Duodenal mucosa (tissue), 2 donors: ENCODE results near the gene GLUD1.
"Not testable (repeated sequence)": the region's sequence is repeated elsewhere in the genome, so short reads cannot be mapped to it uniquely, and the experiment has no call there.

Experiments
- H3K27ac ChIP-seq: one replicate; pipeline ENCODE4 v1.7.0; 2013; ENCODE audit warnings: low read depth, low read length
- H3K27me3 ChIP-seq, 2 donors: one replicate each; pipeline ENCODE4 v1.7.0; 2013; ENCODE audit warnings: low read length in 2 of 2, control low read depth in 1 of 2; ENCODE audit not compliant: insufficient read depth in 2 of 2, control insufficient read depth in 1 of 2
- H3K36me3 ChIP-seq, 2 donors: one replicate each; pipeline ENCODE4 v1.7.0; 2013; ENCODE audit warnings: low read length in 2 of 2, control low read depth in 1 of 2; ENCODE audit not compliant: insufficient read depth in 2 of 2, control insufficient read depth in 1 of 2
- H3K4me1 ChIP-seq, 2 donors: one replicate each; pipeline ENCODE4 v1.7.0; 2013; ENCODE audit warnings: low read length in 2 of 2, control low read depth in 1 of 2; ENCODE audit not compliant: insufficient read depth in 2 of 2, control insufficient read depth in 1 of 2
- H3K4me3 ChIP-seq, 2 donors: one replicate each; pipeline ENCODE4 v1.7.0; 2013; ENCODE audit warnings: low read length in 2 of 2, low read depth in 1 of 2
- H3K9ac ChIP-seq, 2 donors: one replicate each; pipeline ENCODE4 v1.7.0; 2013; ENCODE audit warnings: low read length in 2 of 2, low read depth in 1 of 2
- H3K9me3 ChIP-seq, 2 donors: one replicate each; pipeline ENCODE4 v1.7.0; 2013; ENCODE audit warnings: low read length in 2 of 2, control low read depth in 1 of 2; ENCODE audit not compliant: control insufficient read depth in 1 of 2

The GLUD1 gene

GRCh38 chr10:87094373-87095235 is at the start of gene GLUD1, which contains the start of gene SHLD2:
Gene GLUD1 (minus strand): TSS chr10:87094843. CDS start chr10:87094769, 74 bp downstream.
Gene SHLD2 (plus strand): TSS chr10:87095206. CDS start chr10:87151355, 56,149 bp downstream.
- H3K4me1 ChIP-seq: peaks cover 28 to 36% of the 10 kb centered on the region in 2 donors

GRCh38 chr10:87143109-87143418 is 48.4 kb upstream of the GLUD1 start:
- not testable (repeated sequence) for H3K27me3 ChIP-seq, H3K4me1 ChIP-seq, H3K4me3 ChIP-seq, H3K27ac ChIP-seq, H3K36me3 ChIP-seq, H3K9ac ChIP-seq, H3K9me3 ChIP-seq

More at GRCh38 chr10:87094373-87095235, at the start of gene GLUD1, which contains the start of gene SHLD2:
- Histone ChIP-seq H3K27ac (peak within 1 kb of the TSS; percentile 93), H3K27me3 (no peaks in the 10 kb centered on the region), H3K9ac (peak within 1 kb of the TSS; percentile 79 to 92), H3K36me3 (peaks cover 0 to 5% of the 10 kb centered on the region in 2 donors), H3K9me3 (no peaks in the 10 kb centered on the region), H3K4me3 (peak within 1 kb of the TSS; percentile 83 to 97)

- H3K4me1 ChIP-seq, H3K27me3 ChIP-seq, H3K4me3 ChIP-seq, H3K9ac ChIP-seq, H3K9me3 ChIP-seq, H3K27ac ChIP-seq, H3K36me3 ChIP-seq: not testable (repeated sequence)
Measured at GRCh38 chr10:87142230-87143108, 47.8 kb upstream of the GLUD1 start.

- not testable (repeated sequence) for H3K4me1 ChIP-seq
Measured at GRCh38 chr10:87137478-87137877, 42.8 kb upstream of the GLUD1 start.

GRCh38 chr10:87134440-87134839 is 39.8 kb upstream of the GLUD1 start:
- H3K27ac ChIP-seq, H3K9ac ChIP-seq, H3K36me3 ChIP-seq, H3K9me3 ChIP-seq, H3K4me1 ChIP-seq, H3K27me3 ChIP-seq, H3K4me3 ChIP-seq: not testable (repeated sequence)

More at GRCh38 chr10:87137478-87137877, 42.8 kb upstream of the GLUD1 start:
- H3K36me3 ChIP-seq, H3K9ac ChIP-seq, H3K9me3 ChIP-seq, H3K27ac ChIP-seq, H3K4me3 ChIP-seq, H3K27me3 ChIP-seq: not testable (repeated sequence)

- H3K9ac ChIP-seq, H3K27me3 ChIP-seq, H3K36me3 ChIP-seq, H3K4me3 ChIP-seq, H3K4me1 ChIP-seq, H3K9me3 ChIP-seq, H3K27ac ChIP-seq: not testable (repeated sequence)
Measured at GRCh38 chr10:87133936-87134335, 39.3 kb upstream of the GLUD1 start.

GRCh38 chr10:87132176-87132575 is 37.5 kb upstream of the GLUD1 start:
- H3K27ac ChIP-seq, H3K4me1 ChIP-seq, H3K27me3 ChIP-seq, H3K9me3 ChIP-seq, H3K9ac ChIP-seq, H3K4me3 ChIP-seq, H3K36me3 ChIP-seq: not testable (repeated sequence)

- not testable (repeated sequence) for H3K9me3 ChIP-seq, H3K27me3 ChIP-seq, H3K4me1 ChIP-seq, H3K4me3 ChIP-seq, H3K27ac ChIP-seq, H3K9ac ChIP-seq, H3K36me3 ChIP-seq
Measured at GRCh38 chr10:87127607-87128156, 33.0 kb upstream of the GLUD1 start.

- H3K36me3 ChIP-seq, H3K9me3 ChIP-seq, H3K27ac ChIP-seq, H3K9ac ChIP-seq, H3K4me1 ChIP-seq, H3K27me3 ChIP-seq, H3K4me3 ChIP-seq: not testable (repeated sequence)
Measured at GRCh38 chr10:87127048-87127447, 32.4 kb upstream of the GLUD1 start.

GRCh38 chr10:87123351-87123750 is 28.7 kb upstream of the GLUD1 start:
- not testable (repeated sequence) for H3K4me1 ChIP-seq, H3K27me3 ChIP-seq, H3K4me3 ChIP-seq, H3K36me3 ChIP-seq, H3K9ac ChIP-seq, H3K9me3 ChIP-seq, H3K27ac ChIP-seq
